ENCODE measurements around the gene HMGN2. TPM values are rescaled to one million over a fixed set of nuclear protein-coding genes. Genes with fewer than 3 reads are reported as not detected.
"Not testable (repeated sequence)": the region's sequence is repeated elsewhere in the genome, so short reads cannot be mapped to it uniquely, and the experiment has no call there.

The HMGN2 gene
- polyA plus RNA-seq, 1 donor (not counting 4 experiments of a cell fraction or from before 2014, with no cell fraction given), result 130 TPM

- Histone ChIP-seq H4K20me1 (ENCODE audit: control insufficient read depth, extremely low read depth, insufficient read depth, low read length) (no peaks in the 10 kb centered on the region), H3K9me3 (ENCODE audit: control insufficient read depth, low read depth, low read length) (no peaks in the 10 kb centered on the region), H2AFZ (ENCODE audit: control insufficient read depth, low read length) (peak overlapping the region; percentile 78), H3K27ac (ENCODE audit: control insufficient read depth, insufficient read depth, low read length) (peak overlapping the region; percentile 80), H3K9me1 (ENCODE audit: control insufficient read depth, extremely low read depth, insufficient read depth, low read length) (no peaks in the 10 kb centered on the region), H3K4me1 (ENCODE audit: control insufficient read depth, extremely low read depth, insufficient read depth, low read length) (peaks cover 10% of the 10 kb centered on the region), H3K79me2 (ENCODE audit: control insufficient read depth, insufficient read depth, low read length) (no peaks in the 10 kb centered on the region), H3K4me3 (ENCODE audit: control insufficient read depth in 2 of 3, extremely low read depth in 1 of 3, insufficient read depth in 2 of 3, low read depth in 1 of 3, low read length in 3 of 3) (peak overlapping the region; percentile 59 to 78 (median 61)), H3K4me2 (ENCODE audit: control insufficient read depth, extremely low read depth, insufficient read depth, low read depth, low read length) (peak overlapping the region; percentile 90), H3K9ac (ENCODE audit: control insufficient read depth, extremely low read depth, insufficient read depth, low read length) (peak overlapping the region; percentile 88), H3K27me3 (ENCODE audit: control insufficient read depth, extremely low read depth, insufficient read depth, low read length) (no peaks in the 10 kb centered on the region), H3K36me3 (ENCODE audit: control insufficient read depth in 2 of 2, extremely low read depth in 1 of 2, insufficient read depth in 2 of 2, low read length in 2 of 2) (no peaks in the 10 kb centered on the region)
- peak; percentile 44 for DNase-seq (ENCODE audit: low read depth, low spot score)
- dilution Hi-C loops (cut with MboI; ENCODE audit: extremely low pct_ligation_motif_present, low sequenced_read_pairs), result no loop called here
- no peak for FAIRE-seq
- TF ChIP-seq CTCF (optimal IDR thresholded peaks at IDR 0.05 in 1 of 3, IDR thresholded peaks at IDR 0.05 in 1 of 3, conservative IDR thresholded peaks at IDR 0.05 in 1 of 3; ENCODE audit: extremely low read depth in 1 of 3, insufficient read depth in 2 of 3, low read length in 3 of 3), result no peak
- TF ChIP-seq EZH2 (IDR thresholded peaks at IDR 0.05; ENCODE audit: low read length), result no peak
Observed at GRCh38 chr1:26500488-26501175, 28.4 kb downstream of the HMGN2 start.

- H4K20me1 ChIP-seq (ENCODE audit: control insufficient read depth, extremely low read depth, insufficient read depth, low read length); H3K4me1 ChIP-seq (ENCODE audit: control insufficient read depth, extremely low read depth, insufficient read depth, low read length); H3K79me2 ChIP-seq (ENCODE audit: control insufficient read depth, insufficient read depth, low read length); DNase-seq (ENCODE audit: low read depth, low spot score); H3K36me3 ChIP-seq (ENCODE audit: control insufficient read depth in 2 of 2, extremely low read depth in 1 of 2, insufficient read depth in 2 of 2, low read length in 2 of 2); H3K4me3 ChIP-seq (ENCODE audit: control insufficient read depth in 2 of 3, extremely low read depth in 1 of 3, insufficient read depth in 2 of 3, low read depth in 1 of 3, low read length in 3 of 3); H3K4me2 ChIP-seq (ENCODE audit: control insufficient read depth, extremely low read depth, insufficient read depth, low read depth, low read length); H3K9me1 ChIP-seq (ENCODE audit: control insufficient read depth, extremely low read depth, insufficient read depth, low read length); H3K27me3 ChIP-seq (ENCODE audit: control insufficient read depth, extremely low read depth, insufficient read depth, low read length); H3K9me3 ChIP-seq (ENCODE audit: control insufficient read depth, low read depth, low read length); FAIRE-seq; H2AFZ ChIP-seq (ENCODE audit: control insufficient read depth, low read length); dilution Hi-C loops (cut with MboI; ENCODE audit: extremely low pct_ligation_motif_present, low sequenced_read_pairs); H3K27ac ChIP-seq (ENCODE audit: control insufficient read depth, insufficient read depth, low read length); H3K9ac ChIP-seq (ENCODE audit: control insufficient read depth, extremely low read depth, insufficient read depth, low read length): not testable (repeated sequence)
Observed at GRCh38 chr1:26510711-26511110, 38.5 kb downstream of the HMGN2 start.

GRCh38 chr1:26515836-26516235, 43.6 kb downstream of the HMGN2 start:
- H3K4me1 ChIP-seq (ENCODE audit: control insufficient read depth, extremely low read depth, insufficient read depth, low read length); H3K4me2 ChIP-seq (ENCODE audit: control insufficient read depth, extremely low read depth, insufficient read depth, low read depth, low read length); H3K79me2 ChIP-seq (ENCODE audit: control insufficient read depth, insufficient read depth, low read length); dilution Hi-C loops (cut with MboI; ENCODE audit: extremely low pct_ligation_motif_present, low sequenced_read_pairs); H3K27me3 ChIP-seq (ENCODE audit: control insufficient read depth, extremely low read depth, insufficient read depth, low read length); H3K9me3 ChIP-seq (ENCODE audit: control insufficient read depth, low read depth, low read length); H3K36me3 ChIP-seq (ENCODE audit: control insufficient read depth in 2 of 2, extremely low read depth in 1 of 2, insufficient read depth in 2 of 2, low read length in 2 of 2); H3K4me3 ChIP-seq (ENCODE audit: control insufficient read depth in 2 of 3, extremely low read depth in 1 of 3, insufficient read depth in 2 of 3, low read depth in 1 of 3, low read length in 3 of 3); H3K9me1 ChIP-seq (ENCODE audit: control insufficient read depth, extremely low read depth, insufficient read depth, low read length); H4K20me1 ChIP-seq (ENCODE audit: control insufficient read depth, extremely low read depth, insufficient read depth, low read length); H2AFZ ChIP-seq (ENCODE audit: control insufficient read depth, low read length); H3K27ac ChIP-seq (ENCODE audit: control insufficient read depth, insufficient read depth, low read length); FAIRE-seq; H3K9ac ChIP-seq (ENCODE audit: control insufficient read depth, extremely low read depth, insufficient read depth, low read length): not testable (repeated sequence)
- peak; percentile 73 for DNase-seq (ENCODE audit: low read depth, low spot score)
